ENCODE results near the gene CCNK.

The CCNK gene

DNA sequence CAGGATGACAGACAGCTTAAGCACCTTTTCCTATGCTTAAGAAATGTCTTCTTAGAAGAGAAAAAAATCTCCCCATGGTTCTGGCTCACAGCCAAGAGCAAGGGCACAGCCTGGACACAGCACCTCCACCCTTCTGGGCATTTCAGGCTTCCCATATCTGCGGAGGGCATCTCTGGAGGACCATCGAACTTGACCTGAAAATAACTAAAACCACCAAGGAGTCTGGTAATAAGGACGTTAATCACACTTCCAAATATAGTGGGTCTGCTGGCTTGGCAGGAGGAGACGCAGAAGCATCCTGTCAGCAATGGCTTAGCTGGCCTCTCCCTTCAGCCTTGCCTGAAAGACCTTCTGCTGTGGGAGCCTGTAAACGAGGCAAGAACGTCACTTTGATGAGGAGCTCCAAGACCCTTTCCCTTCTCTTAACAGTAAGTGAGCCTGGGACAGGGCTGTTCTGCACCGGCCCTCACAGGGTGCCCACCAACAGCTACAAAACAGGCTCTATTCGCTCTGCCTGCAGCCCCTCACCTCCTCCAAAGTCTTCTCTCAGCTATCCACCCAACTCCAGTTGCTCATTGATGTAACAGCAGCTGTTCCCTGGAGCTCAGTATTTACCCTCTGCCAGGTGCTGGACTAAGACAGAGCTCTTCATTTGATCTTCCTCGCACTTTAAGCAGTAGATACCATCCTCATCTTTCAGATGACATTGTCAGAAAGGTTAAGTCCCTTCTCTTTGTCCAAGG lies 13.7 kb upstream of the CCNK start:
- DNase-seq: no peak

DNA sequence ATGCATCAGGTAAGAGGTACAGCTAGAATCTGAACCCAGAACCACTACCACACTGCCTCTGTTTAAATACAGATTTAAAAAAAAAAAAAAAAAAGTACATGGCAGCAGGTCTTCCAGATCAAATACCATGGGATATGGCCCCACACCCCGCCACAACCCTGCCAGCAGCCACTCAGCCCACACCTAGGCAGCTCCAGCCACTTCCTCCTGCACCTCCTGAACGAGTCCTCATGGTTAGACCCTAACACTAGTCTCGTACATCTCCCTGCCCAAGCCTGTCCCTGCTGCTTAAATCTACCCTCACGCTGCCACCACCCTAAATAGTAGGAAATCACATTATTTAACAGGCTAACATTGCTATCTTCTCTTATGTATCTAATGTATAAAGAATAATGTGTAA lies 13.1 kb upstream of the CCNK start:
- DNase-seq: no peak

DNA sequence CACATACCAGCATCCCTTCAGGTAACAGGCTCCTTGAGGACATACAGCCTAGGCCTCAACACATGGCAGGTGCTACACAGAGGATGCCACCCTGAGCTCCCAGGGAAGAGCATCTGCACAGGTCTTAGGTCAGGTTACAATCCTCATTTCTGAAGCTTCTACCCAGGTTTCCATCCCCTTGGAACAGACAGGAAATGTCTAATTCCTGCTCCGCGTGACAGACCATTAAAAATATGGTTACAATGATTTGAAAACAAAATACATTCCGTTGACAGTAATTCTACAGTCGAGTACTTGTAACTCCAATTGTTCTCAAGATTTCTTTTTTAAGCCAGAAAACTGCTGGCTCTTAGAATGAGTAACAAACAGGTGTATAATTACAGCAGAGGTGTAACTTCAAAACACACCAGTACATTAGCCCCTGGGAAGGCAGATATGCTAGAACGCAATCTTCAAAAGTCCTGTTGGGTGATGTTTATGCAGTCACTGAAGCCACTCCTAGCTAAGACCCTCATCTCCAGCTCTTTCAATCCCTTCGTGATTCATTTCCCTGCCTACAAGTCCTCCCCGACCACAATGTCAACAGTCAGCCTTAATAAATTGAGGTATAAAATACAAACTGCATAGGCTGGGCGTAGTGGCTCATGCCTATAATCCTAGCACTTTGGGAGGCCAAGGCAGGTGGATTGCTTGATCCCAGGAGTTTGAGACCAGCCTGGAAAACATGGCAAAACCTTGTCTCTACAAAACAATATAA lies 12.2 kb upstream of the CCNK start:
- no peak for DNase-seq

DNA sequence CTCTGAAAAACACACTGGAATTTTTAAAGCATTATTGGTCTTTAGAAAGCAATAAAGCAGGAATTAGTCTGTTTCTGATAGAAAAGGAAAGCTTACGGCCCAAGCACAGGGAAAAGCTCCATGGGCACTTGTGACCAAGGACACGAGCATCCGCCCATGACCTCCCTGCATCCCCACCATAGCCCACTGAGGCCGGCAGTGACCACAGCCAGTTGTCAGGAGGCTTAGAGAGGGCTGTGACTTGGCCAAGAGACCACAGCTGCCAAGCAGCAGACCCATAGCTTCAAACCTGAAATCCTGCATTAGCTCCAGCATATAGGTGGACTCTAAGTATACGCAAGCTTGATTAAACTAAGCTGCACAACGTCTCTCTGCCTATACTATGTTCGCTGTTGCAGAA lies 9.5 kb upstream of the CCNK start:
- DNase-seq: no peak

DNA sequence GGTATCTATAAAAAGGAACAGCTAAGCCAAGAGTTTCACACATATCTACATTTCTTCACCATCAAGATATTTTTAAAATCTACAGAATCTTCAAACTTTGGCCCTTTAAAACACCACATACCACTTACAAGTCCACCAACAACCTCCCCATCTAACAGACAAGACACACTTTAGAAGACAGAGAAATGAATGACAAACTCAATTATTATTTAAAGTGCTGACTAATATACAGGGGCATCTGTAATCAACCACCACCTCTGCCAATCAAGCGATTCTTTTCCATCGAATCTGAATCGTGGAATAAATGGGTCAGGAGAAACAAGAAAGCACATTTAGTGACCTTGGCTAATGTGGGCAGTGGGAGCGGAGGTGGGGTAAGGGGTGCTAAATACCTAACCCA lies 8.3 kb upstream of the CCNK start:
- DNase-seq: no peak

DNA sequence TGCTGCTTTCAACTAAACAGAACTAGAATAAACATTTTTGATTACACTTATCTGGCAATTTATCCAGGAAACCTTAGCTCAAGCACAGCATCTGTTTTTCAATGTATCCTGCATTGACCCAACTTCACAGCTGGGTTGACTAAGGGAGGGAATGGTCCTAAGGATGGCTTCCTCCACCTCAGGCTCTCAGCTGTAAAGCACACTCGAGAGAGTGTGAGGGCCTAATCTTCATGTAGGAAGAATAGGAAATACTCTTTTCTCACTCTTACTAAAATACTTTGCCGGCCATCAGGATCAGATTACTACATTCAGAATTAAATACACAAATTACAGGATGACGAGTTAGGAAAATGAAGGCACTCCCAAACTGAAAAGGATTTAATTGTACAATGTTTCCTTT lies 7.8 kb upstream of the CCNK start:
- DNase-seq: no peak

DNA sequence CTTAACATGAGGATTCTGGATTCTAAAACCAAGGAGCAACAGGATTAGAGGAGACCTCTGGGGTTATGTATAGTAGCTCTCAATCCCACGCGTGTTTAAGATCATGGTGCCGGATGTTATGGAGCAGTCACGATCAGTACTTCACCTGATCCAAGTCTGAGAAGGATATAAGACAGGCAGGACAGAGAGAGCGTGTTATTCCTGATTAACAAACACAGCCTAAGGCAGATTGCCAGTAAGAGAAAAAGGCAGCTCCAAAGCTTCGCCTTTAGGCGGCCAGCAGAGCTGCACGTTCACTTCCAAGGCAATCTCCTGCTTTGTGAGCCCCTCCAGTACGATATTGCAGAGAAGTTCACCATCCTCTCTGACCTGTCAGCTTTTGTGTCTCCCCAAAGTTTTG lies 6.0 kb upstream of the CCNK start:
- DNase-seq: no peak

DNA sequence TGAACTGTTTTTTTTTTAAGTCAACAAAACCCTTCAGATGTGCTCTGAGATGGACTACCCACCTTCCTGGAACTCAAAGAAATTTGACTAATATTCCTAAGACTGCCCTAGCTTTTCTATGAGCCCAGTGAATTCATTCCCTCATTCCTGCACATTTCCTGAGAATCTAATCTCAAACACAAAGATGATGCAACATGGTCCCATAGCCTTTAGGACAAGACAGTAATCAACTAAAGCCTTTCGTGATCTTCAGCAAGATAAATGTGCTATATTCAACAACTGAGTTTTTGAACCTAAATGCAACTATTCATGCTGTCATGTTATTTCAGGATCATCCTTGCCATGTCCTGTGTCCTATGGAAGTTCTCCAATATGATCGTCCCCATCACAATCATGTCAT lies 5.5 kb upstream of the CCNK start:
- DNase-seq: no peak

DNA sequence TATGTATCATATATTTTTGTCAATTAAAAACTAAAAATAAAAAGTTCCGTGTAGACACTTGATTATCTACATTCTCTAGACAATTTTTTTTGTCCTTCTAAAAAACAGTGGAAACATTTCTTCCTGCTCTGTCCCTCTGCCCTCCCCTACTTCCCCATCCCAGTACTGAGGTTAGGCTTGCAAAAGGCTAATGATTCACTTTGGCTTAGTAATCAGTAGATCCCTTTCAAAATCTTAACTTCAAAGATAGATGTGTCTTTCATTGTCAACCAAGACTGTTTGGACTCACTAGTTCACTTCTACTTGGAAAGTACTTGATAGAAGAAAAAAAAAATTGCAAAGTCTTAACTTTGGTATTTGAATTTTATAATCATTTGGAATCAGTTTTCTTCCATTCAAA lies 4.3 kb upstream of the CCNK start:
- DNase-seq: no peak

DNA sequence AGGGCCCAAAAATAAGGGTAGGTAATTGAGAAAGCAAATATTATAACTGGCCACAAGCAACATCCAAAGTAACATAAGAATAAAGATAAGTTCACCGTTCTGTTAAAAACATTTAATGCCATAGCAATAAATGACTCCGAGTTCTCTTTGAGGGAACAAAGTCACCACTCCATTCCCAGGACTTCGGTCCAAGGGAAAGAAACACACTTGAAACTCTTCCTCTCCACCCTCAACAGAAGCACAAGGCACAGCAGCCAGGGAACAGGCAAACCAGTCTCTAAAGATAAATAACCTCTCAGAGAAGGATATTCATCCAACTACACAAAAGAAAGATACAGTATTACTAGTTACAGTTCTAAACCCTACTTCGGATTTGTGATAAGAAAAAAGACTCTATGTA lies 3.1 kb upstream of the CCNK start:
- DNase-seq: no peak

DNA sequence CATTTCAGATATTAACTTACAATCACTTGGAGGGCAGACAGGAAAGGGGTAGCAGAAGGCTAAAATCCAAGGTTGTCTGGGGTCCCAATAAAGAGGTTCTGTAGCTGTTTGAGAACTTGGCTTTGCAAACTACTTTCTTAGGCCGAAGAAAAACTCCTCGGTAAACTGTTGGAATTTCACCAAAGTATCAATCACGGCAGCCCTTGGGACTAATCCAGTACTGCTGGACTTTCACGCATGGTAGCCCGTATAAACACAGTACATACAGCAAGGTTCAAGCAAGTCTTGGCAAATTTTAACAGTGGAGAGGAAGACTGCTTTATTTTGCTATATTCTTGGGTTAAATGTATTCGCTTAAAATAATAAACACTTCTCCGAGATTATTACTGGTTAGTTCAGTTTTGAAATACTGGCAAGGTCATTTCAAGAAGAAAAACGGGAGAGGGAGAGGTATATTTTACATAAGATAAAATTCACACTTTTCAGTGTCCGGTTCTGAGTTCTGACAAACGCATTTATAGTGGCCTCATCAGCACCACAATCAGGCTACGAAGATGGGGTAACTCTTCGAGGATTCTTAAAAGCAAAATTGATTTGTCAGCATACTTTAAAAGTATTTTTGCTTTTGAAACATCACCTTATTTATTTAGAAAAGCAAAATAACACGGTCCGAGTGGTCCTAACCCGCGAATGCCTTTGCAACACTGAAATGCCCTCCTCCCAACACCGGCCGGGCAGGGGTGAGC lies 1.9 kb upstream of the CCNK start:
- DNase-seq: no peak

DNA sequence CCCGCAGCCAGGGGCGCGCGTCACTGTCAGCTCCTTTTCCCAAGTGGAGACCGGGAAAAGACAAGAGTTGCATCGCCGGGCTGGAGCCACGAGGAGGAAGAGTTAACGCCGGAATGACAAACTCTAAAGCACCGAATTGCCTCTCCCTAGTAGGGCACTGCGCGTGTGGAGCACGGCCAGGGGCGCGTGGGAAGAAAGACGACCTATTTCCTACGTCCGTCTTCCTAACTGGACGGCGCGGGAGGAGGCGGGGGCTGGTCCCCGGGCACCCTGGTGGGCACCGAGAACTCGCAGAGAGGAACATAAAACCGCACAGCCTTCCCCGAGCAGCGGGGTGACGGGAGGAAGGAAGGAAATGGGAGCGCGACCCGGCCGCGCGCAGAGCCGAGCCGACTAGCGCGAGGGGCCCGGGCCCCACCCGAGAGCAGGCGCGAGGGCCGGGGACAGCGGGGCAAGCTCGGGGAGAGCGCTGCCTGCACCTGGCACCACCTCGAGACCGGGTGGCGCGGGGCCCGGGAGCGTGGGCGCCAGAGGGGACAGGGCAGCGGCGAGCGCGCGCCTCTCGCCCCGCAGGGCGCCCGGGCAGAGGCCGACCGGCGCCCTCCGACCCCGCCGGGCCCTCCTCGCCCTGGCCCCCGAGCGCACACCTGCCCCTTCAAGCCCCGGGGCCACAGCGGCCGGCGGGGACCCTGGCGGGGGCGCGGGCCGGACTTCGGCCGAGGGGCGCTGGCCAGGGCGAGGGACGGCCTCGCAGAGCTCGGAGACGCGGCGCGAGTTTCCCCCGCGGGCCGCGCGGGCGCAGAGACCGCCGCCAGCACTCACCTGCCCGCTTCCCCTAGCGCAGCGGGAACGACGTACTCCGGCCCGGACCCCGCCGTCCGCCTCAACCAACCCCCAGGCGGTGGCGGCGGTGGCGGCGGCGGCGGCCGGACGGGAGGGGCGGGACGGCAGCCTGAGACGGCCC lies 1.0 kb upstream of the CCNK start, which contains the start of gene SETD3:
SETD3 (minus strand) TSS at position 954 of the 964 bp plus-strand sequence. CDS start 15,054 bp downstream, outside the sequence.
- DNase-seq: peak in 1 of 2 experiments; percentile 61

DNA sequence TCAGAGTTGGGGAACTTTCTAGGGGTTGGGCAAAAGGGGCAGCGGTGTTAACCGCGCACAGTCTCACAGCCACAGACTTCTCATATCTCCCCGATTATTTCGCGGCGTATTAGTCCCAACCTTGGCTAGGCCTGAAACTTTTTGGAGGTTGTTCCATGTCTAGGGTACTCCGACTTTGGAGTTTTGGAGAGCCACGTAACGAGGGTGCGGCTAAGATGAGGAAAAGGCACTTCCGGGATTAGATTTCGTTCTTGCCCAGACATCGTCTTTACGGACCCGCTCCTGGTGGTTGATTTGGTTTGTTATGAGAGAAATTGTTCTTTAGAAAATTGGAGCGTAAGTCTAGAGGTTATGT lies 513 bp downstream of the CCNK start:
- peak in 1 of 2 experiments; percentile 42 for DNase-seq

DNA sequence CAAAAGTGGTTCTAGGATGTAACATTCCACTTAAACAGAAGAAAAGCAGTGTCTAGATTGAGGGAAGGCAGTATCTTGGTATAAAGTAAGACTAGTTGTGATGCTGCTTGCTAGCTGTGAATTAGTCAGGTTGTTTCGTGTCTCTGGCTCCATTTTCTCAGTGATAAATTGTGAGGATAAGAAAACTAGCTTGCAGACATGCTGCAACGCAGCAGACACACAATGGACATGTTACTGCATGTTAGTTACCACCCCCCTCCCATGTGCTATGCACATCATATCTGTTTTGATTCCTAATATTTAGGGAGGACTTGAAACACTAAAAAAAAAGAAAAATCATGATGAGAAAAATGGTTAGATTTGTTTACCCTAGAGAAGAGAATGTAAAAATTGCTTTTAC lies 2.9 kb downstream of the CCNK start:
- no peak for DNase-seq

DNA sequence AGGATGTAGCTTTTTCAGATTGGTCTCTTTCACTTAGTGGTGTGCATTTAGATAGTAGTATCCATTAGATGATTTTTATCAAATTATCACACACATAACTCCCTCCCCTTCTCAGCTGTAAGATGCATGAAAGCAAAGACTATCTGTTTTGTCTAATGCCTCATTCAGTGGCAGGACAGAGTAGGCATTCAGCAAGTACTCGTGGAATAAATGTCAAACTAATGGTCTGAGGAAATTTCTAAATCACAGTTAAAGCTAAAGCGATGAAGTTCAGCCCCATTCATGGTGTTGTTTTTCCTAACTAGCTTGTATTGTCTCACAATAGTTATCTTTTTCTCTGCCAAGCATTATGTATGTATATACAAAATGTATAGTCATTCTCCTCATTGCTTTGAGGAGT lies 16.1 kb downstream of the CCNK start:
- no peak for DNase-seq

DNA sequence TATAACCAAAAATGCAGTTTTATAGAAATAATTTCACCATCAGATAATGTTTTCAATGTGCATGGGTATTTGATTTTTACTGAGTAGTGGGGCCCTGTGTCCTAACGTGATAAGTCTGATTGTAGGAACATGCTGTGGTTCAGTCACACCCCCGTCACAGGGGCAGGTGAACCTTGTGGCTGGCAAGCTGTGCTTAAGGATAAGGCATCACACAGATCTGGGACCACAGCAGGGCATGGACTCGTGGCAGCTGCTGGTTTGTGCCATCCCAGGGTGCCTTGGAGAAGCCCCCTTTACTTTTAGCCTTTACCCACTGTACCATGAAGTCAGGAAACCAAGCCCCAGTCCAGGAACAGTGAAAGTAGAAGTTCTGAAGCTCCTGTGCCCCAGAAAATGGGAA lies 16.7 kb downstream of the CCNK start:
- no peak for DNase-seq

DNA sequence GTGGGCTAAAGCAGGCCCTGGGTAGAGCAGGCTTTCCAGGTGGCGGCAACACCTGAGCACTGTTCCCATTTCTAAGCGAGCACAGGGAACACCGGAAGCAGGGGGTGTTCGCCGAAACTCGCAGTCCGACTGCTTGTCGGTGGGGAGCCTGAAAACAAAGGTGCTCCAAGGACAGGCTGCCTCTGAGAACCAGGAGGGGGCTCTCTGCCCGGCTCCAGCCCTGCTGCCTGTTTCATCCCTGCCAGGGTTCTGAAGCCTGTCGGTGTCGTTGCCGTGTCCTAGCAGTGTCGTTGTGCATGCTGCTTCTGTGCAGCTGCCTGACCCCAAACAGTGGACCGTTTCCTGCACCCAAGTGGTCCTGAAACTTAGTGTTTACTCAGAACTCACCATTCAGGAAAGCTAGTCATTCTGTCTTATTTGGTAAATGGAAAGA lies 21.8 kb downstream of the CCNK start:
- DNase-seq: no peak

DNA sequence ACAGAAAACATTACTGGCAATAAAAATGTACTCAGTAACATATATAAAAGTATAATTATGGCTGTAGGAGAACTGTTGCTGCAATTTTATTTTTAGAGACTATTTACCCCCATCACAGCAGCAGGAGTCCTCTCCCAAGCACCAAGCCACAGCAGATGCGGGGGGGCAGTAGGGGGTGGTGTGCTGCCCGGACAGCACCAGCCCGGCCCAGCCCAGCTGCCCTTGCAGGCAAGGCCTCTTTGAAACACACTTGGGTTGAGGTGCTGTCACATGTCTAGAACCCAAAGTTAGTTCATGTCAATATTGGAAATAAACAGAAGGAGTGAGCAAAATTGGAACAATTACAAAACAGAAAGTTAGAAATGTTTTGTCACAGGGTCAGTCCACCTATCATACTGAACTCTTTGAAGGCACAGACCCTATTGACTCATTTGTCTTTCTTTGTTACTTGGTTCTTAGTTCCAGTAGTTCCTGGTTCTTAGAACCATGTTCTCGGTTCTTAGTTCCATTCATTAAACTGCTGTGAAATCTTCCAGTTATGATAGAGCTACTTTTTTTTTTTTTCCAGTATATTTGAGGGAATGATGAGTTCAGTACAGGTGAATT lies 22.7 kb downstream of the CCNK start:
- DNase-seq: no peak

DNA sequence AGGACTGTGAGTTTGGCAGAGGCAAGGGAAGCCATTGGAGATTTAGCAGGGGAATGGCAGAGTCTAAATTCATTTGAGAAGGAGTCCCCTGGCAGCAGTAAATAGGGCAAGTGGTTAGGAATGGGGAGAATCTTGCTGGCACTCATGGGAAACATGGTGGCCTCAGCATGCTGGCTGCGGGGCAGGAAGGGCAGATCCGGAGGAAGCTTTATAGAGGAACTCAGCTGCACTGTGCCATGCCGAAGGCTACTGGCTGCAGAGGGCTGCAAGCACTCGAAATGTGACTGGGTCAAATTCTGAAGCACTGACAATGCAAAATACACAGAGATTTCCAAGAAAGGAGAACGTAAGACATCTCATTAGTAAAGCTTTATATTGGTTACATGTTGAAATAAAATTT lies 23.9 kb downstream of the CCNK start:
- DNase-seq: no peak

DNA sequence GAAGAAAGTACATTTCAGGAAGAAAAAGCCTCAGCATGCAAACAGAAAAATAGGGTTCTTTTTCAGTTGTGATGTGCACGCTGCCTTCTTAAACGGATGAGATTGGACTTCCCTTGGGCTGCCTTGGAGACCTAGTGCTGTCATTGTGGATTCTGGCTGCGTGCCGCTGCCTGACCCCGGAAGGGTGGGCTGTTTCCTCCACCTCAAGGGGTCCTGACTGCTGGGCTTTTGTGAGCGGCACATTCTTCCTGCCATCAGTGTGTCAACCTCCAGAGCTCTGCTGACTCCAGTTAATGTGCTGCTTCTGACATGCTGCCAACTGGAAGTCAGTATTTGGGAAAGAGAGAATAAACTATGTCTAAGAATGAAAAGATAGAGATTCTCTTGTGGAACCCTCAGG lies 25.1 kb downstream of the CCNK start:
- no peak for DNase-seq

DNA sequence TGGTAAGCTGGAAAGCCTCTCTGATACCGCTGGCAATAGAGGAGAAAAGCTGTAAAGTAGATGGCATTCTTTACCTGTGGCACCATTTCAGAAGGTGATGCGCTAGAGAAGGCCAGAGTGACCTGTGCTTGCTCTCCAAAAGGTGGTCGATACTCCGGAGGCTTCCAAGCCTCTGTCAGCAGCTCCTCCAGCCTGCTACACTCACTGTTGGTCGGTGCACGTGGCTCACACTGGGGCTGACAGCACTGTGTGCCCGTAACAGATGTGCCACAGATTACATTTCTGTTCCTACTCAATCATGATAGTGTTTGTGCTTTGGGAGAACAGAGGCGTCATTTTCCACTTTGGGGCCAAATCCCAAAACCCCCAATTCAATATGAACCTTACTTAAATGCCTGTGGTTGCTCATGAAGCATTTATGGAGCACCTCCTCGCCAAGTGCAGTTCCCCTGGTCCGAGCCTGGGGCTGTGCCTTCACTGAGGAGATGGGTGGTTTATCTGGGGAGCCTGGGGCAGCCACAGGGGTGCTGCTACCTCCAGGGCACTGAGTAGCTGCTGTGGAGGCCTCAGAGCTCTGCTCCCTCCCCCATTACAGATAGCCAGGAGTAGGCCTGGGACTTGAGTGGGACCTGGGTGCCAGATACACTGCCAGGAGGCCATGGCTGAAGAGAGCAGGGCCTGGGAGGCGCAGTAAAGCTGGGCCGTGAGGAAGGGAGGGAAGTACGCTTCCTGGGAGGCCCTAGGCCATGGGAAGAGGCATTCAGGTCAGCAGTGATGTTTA lies 26.8 kb downstream of the CCNK start:
- no peak for DNase-seq

All from NCI-H446 (cell line).